HG02938 (cell line): Measurements from ENCODE around the gene ARGLU1.

Experiments used
- ATAC-seq: cut with Tn5 transposase; IDR thresholded peaks from one replicate; pipeline ENCODE4 v1.9.1; 2021; ENCODE audit warnings: mild to moderate bottlenecking, moderate library complexity; ENCODE audit not compliant: unreplicated experiment

Gene ARGLU1

DNA sequence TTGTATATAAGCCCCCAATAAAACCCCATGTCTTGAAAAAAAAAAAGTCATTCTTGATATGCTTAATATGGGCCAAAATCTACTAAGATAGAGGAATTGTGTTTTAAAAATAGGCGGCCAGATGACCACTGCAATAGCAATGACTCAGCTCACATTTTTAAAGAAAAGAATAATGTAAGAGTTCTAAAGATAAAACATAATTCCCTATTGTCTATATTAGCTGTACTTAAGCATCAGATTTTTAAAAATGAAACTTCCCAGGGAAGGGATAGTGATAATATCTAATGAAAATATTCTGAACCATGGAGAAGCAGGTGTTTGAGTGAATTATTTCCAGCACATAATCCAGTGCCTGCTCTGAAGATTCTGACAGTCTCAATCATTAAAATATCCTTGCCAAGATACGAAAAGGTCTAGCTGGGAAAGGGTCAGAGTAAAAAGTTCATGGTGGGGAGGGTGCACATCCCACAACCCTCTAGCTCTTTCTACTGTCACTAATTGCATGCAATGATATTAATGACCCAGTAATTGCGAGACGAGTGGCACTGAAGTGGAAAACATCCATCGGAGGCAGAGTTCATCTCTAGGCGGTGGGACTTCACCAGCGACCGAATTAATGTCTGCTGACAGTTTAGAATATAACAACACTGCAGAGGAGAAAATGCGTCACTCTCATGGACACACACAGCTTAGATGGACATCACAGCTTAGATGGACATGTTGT, 64.0 kb downstream of the ARGLU1 start:
- no peak for ATAC-seq

DNA sequence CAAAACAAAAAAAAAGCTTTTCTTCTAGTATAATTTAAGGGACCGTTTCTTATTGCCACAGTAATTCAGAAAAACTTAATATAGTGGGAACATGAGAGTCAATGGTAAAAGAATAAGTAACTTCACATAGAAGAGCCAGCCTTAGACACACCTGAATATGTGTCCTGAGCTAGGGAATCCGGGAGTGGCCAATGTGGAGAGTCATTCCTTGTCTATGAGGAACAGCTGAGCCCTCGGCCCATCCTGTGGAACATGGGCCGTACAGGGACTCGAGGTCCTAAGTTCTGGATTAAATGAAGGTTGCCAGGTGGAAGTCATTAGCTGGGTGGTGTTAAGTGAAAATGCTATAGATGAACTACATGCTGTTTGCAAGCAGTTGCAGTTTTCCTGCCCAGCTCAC, 64.7 kb downstream of the ARGLU1 start:
- no peak for ATAC-seq

DNA sequence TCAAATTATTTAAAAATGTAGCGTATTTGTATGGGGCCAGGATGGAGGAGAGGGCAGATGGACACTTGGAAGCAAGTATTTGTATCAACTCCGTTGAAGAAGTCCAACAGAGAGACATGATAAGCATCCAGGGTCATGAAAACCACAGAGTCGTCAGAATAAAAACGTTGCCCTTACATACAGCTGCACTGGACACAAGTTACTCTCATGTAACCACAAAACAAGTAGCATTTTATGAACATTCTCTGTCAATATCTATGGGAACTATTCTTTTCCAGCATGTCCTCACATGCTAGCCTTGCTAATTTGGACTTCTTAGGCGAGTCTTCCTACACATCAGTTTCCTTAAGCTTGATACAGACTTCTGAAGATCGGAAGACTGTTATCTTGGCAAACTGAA, 67.5 kb downstream of the ARGLU1 start:
- no peak for ATAC-seq

DNA sequence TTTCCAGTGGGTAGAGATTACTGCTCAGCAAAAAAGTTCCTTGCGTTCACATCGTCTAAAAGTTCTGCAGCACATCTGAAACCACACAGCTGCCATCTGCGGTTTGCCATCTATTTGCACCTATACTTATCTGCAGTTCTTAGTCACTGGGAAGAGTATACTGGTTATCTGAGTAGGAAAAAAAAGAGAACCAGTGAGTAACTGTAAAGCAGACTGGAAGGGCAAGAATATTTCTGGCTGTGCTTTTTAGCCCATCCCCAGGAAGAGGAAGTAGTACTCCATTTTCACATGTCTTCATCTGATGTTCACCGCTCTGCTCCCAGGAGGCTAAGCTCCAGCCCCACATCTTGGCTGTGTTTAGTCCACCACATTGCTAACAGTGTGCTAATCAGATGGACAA, 68.0 kb downstream of the ARGLU1 start:
- no peak for ATAC-seq

DNA sequence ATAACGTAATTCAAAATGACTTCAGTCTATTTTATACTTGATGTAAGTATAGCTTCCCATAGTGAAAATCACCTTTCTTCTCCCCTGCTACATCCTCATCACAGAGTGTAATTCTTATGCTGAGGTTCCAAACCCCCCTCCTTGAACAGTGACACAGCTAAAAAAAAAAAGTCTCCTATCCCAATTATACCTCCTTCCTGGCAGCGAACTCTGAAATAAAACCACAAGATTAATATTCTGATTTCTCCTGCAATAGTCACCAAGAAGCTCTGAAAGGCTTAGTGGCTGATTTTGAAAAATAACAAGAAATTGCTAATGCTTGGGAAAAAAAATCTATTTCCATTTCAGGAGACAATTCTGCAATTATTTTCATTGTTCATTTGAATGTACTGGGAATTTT, 68.8 kb downstream of the ARGLU1 start:
- ATAC-seq: no peak

DNA sequence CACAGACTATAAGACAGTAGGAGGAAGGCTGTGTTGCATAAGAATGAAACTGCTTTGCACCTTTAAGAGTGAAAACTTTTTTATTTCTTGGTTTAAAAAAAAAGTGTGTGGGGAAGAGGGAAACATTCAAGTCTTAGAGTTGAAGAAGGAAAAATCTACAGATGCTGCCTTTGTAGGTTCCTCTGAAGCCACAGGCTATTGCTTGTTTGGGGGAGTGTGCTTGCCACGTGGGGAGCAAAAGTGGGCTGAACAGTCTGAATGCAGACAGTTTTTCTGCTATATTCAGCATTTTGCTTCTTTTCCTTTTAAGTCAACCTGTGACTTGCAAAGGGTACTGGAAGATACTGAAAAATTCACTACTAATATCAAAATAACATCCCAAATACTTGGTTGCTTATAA, 69.4 kb downstream of the ARGLU1 start:
- no peak for ATAC-seq

DNA sequence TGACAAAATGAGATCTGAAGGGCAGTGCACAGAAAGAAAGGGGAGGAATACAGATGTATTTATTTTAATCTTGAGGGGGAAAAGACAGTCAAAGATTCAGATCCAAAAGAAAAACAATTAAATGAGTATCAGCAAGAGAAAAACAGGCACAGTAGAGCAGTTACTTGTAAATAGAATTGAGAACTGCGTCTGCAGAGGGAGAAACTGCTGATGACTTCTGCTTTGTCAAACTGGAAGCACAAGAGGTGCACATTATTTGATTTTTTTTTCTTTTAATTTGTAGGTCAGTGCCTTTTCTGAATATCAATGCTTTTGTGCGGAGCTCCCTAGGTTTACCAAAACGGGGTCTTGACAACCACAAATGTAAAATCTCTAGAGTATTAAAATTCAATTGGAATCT, 69.8 kb downstream of the ARGLU1 start:
- no peak for ATAC-seq

DNA sequence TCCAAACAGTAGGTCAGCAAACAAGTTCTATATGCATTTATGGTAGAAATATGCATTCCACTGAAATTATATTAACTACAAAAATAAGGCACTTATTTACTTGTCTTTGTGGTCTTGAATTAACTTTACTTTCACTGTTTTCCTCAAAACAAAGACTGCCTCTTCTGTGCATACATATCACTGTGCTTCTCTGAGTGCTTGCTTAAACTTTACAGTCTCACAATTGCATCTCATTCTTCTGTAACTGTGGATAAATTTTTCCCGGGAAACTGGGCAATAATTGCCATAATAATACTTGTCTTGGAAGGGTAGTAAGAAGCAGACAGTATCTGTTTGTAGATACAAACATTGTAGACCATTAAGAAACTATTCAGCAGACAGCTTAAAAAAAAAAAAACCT, 70.9 kb downstream of the ARGLU1 start:
- ATAC-seq: no peak

DNA sequence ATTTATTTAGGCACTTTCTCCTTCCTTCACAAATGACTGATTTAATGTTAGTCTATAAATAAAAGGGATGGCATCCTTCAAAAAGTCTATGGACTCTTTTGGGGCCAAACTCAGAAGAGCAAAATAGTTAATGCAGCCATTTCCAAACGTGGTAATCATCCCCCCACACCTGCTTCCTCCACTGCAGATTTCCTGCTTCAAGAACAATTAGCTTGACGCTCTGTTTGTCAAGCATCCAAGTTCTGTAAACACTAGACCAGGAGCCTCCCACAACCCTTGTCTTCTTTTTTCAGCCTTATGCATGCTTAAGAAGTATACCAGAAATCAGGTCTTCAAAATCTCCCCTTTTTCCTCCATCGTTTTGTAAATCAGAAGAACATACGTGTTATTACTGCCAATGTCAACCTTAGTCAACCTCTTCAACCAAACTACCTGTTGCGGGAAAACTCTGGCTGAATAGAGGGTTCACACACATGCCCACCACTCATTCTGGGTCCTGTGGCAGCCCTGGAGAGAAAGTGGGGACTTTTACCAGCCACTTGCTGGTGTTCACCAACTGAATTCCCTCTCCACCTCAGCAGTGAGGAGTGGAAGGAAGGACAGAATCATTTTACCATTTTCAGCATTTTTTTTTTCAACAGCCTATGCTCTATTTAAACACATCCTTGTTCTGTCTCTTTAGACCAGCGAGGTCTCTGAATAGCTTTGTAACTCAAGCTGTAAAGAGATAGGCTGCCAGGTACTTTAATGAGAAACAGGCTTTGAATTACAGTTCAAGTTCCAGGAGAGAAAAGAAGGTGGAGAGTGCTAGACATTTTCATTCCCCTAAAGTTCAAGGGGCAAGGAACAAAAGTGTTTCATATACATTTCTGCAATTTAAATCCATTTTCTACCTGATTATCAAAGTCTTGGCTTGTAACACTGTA, 71.6 kb downstream of the ARGLU1 start:
- ATAC-seq: no peak

DNA sequence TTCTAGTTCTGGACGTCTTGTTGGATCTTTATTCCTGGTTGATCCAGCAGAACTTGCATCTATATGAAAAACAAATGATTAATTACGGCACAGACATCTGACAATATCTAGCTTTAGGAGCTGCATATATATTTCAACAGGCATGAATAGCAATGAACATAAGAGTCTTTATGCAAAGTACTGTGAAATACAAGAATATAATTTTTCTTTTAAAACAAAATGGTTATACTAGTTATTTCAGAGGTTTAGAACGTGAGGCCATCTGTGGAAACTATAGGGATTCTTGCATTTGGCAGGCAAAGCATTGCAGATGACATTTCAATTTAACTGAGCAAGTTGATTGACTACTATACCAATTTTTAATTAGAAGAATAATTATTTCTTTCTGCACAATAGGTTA, 73.0 kb downstream of the ARGLU1 start:
- no peak for ATAC-seq

DNA sequence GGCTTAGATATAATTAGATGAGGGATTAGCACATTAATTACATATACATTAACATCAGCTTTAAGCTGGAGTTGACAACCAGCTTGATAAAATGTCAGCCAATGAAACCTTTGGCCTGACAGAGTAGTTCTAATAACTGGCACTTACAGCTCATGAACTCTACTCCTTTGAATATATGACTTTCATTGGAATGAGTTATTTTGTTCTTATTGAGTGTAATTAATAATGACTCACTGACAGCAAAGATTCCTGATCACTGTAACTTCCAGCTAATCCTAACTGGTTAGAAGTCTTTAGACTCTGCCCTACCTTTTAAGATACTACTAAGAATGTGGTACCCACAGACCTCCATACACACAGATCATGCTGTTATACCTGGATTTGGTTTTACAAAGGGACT, 73.4 kb downstream of the ARGLU1 start:
- no peak for ATAC-seq

DNA sequence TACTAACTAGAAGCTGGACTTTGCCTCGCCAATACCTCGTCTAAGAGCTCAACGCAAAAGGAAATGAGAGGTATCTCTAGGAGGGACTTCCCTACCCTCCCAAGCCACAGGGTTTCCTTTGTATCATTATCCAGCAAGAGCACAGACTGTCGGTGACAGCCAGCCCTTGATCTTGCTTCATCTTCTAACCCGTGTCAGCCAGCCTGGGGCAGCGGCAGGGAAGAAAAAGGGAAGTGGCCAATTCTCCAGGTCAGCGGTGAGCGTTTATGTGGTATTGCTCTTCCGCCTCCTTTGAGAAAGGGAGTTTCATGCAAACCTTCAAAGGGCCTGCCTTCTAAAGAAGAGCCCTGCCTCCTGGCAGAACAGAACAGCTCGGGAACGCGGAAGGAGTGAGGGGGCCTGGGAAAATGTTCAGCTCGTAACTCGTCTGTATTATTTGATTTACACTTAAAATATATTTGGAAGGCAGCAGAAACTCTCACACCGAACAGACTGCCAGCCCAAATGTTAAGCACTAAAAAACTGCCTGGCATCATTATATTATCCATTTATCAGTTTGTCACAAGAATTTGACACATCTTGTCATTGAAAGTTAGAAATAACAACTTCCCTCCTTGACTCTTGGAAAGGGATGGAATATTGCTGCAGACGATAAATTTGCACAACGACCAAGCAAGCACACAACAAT, 74.3 kb downstream of the ARGLU1 start:
- peak; percentile 77 for ATAC-seq

DNA sequence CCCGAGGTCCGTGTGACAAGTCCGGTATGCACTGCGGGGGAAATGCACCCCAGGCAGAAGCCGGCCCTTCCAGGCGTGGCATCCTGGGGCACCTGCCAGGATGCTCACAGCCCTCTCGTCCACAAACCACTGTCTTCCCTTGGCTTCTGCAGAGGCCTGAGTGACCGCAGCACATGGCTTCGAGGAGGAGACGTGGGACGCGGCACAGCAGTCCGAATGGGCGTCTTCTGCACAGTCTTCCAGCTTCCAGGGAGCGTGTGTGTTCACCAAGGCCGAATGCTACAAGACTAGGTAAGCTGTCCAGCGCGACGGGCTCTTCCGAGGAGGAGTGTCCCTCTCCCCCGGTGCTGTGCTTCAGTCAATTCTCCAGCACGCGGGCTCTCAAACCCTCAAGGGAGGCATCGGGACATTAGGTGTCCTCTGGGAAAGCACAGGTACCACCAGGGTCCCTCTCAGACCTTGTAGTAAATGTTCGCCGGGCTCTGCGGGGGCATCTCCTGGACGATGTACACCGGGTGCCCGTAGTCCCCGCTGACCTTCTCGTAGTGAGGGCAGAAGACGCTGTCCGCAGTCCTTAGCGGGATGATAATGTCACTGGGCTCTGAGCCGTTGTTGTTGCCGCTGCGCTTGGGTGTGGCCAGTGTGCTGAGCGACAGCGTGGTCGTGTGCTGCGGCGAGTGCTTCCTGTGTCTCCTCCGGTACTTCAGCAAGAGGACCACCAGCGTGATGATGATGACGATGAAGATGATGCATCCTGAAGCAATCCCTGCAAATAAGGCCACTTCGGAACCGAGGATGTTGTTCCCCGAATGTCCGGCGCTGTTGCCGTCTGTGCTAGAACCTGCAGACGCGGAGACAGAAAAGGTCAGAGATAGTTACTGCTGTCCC, 75.1 kb downstream of the ARGLU1 start:
- no peak for ATAC-seq

DNA sequence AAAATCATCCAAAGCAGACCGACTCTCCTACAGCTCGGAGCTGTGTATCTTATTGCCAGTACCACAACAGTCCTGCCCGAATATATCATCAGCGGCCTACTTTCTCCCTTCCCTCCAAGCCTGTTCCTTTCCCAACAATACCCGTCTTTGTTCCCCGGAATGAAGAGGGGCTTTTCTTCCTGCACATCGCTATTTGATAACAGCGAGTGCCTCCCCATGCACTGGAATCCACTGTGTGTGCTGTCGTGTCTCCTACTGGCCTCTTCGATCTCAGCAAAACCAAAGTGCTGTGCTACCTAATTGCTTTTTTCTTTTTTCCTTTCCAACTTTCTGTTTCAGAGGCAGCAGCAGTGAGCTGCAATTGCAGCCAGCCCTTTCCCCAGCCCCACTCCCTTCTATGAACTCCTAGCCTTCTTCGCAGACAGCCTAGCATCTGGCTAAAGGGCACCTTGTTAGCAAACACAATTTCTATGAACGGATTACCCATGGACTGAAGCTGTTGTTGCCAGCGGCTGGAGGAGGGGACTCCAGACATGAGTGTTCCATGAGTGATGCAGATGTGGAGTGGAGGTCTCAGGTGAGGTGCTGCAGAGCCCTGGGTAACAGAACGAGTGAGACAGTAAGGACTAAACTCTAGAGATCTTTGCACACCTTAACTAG, 75.9 kb downstream of the ARGLU1 start:
- no peak for ATAC-seq
